Measurements from ENCODE around the gene GFRA4. TPM values are rescaled to one million over a fixed set of nuclear protein-coding genes. Genes with fewer than 3 reads are reported as not detected.

GFRA4 gene
- total and polyA plus RNA-seq, 2 experiments from 2014 or later = not detected

- no peak overlapping the region for H3K4me2 ChIP-seq
- no peaks in the 10 kb centered on the region for H3K9me3 ChIP-seq (ENCODE audit: low read depth)
- no peaks in the 10 kb centered on the region for H3K27me3 ChIP-seq
- 95% methylated on average over 13 of the region's 13 CpGs for WGBS (ENCODE audit: low lambda C conversion rate, missing lambda C conversion rate)
- H3K4me1 ChIP-seq (ENCODE audit: insufficient read depth) = no peaks in the 10 kb centered on the region
- no peaks in the 10 kb centered on the region for H3K79me2 ChIP-seq
- no peak overlapping the region for H3K4me3 ChIP-seq
- H3K36me3 ChIP-seq (replicated peaks; ENCODE audit: insufficient read depth, low read depth) = no peaks in the 10 kb centered on the region
- H2AFZ ChIP-seq = no peak overlapping the region
- no peaks in the 10 kb centered on the region for H4K20me1 ChIP-seq (ENCODE audit: insufficient read depth, poor library complexity, severe bottlenecking)
- TF ChIP-seq CTCF (IDR thresholded peaks at IDR 0.05; ENCODE audit: poor library complexity) (no peak), EZH2phosphoT487 (IDR thresholded peaks at IDR 0.05; ENCODE audit: low read depth, severe bottlenecking, unreplicated experiment) (no peak), EZH2 (IDR thresholded peaks at IDR 0.05; ENCODE audit: borderline replicate concordance) (no peak)
- no peak for DNase-seq (ENCODE audit: low spot score)
- H3K9me2 ChIP-seq (replicated peaks; ENCODE audit: insufficient read depth) = no peaks in the 10 kb centered on the region
- no peak overlapping the region for H3K27ac ChIP-seq
These were observed 30.2 kb upstream of the GFRA4 start for GRCh38 chr20:3693376-3693775.

- WGBS (ENCODE audit: low lambda C conversion rate, missing lambda C conversion rate) = 96% methylated on average over 15 of the region's 23 CpGs
These were observed 29.6 kb upstream of the GFRA4 start for GRCh38 chr20:3692706-3693294.

GRCh38 chr20:3691897-3692296 is 28.7 kb upstream of the GFRA4 start:
- Histone ChIP-seq H2AFZ (no peak overlapping the region), H3K27ac (no peak overlapping the region), H4K20me1 (ENCODE audit: insufficient read depth, poor library complexity, severe bottlenecking) (no peaks in the 10 kb centered on the region), H3K79me2 (no peaks in the 10 kb centered on the region), H3K9me3 (ENCODE audit: low read depth) (no peaks in the 10 kb centered on the region), H3K9me2 (replicated peaks; ENCODE audit: insufficient read depth) (no peaks in the 10 kb centered on the region), H3K27me3 (no peaks in the 10 kb centered on the region), H3K4me3 (no peak overlapping the region), H3K4me2 (no peak overlapping the region), H3K4me1 (ENCODE audit: insufficient read depth) (no peaks in the 10 kb centered on the region), H3K36me3 (replicated peaks; ENCODE audit: insufficient read depth, low read depth) (no peaks in the 10 kb centered on the region)
- TF ChIP-seq CTCF (IDR thresholded peaks at IDR 0.05; ENCODE audit: poor library complexity) (no peak), EZH2phosphoT487 (IDR thresholded peaks at IDR 0.05; ENCODE audit: low read depth, severe bottlenecking, unreplicated experiment) (no peak), EZH2 (IDR thresholded peaks at IDR 0.05; ENCODE audit: borderline replicate concordance) (no peak)
- WGBS (ENCODE audit: low lambda C conversion rate, missing lambda C conversion rate) = 76% methylated on average over 9 of the region's 9 CpGs
- no peak for DNase-seq (ENCODE audit: low spot score)

More at GRCh38 chr20:3692706-3693294, 29.6 kb upstream of the GFRA4 start:
- Histone ChIP-seq H2AFZ (no peak overlapping the region), H3K36me3 (replicated peaks; ENCODE audit: insufficient read depth, low read depth) (no peaks in the 10 kb centered on the region), H4K20me1 (ENCODE audit: insufficient read depth, poor library complexity, severe bottlenecking) (no peaks in the 10 kb centered on the region), H3K27ac (no peak overlapping the region), H3K9me2 (replicated peaks; ENCODE audit: insufficient read depth) (no peaks in the 10 kb centered on the region), H3K79me2 (no peaks in the 10 kb centered on the region), H3K27me3 (no peaks in the 10 kb centered on the region), H3K4me1 (ENCODE audit: insufficient read depth) (no peaks in the 10 kb centered on the region), H3K4me2 (no peak overlapping the region), H3K9me3 (ENCODE audit: low read depth) (no peaks in the 10 kb centered on the region), H3K4me3 (no peak overlapping the region)
- DNase-seq (ENCODE audit: low spot score) = no peak
- TF ChIP-seq EZH2phosphoT487 (IDR thresholded peaks at IDR 0.05; ENCODE audit: low read depth, severe bottlenecking, unreplicated experiment) (no peak), EZH2 (IDR thresholded peaks at IDR 0.05; ENCODE audit: borderline replicate concordance) (no peak), CTCF (IDR thresholded peaks at IDR 0.05; ENCODE audit: poor library complexity) (no peak)
